GM12865 (cell line): Measurements from ENCODE around the gene CCDC102B.
A peak's percentile ranks its signal among the peaks of the same experiment; 100 is the strongest.

Experiments
- DNase-seq: peaks from one replicate; pipeline ENCODE4 v3.0.0; 2010; ENCODE audit warnings: low read depth
- H3K4me3 ChIP-seq: 2 replicates; pipeline ENCODE4 v1.5.1; 2011; ENCODE audit warnings: mild to moderate bottlenecking, low read depth, low read length, control low read depth
- CTCF ChIP-seq: IDR thresholded peaks from 2 replicates; pipeline ENCODE4 v1.5.1; 2011; ENCODE audit warnings: low read length, control low read depth, low read depth, inconsistent platforms; ENCODE audit not compliant: insufficient read depth; ENCODE audit errors: missing control alignments

The CCDC102B gene

GRCh38 chr18:68840554-68841263 lies 42.8 kb downstream of the CCDC102B start:
- no peak for TF ChIP-seq CTCF
- DNase-seq = no peak
- no peak overlapping the region for H3K4me3 ChIP-seq

GRCh38 chr18:68841301-68841700 lies 43.4 kb downstream of the CCDC102B start:
- H3K4me3 ChIP-seq = no peak overlapping the region
- DNase-seq = no peak
- TF ChIP-seq CTCF = no peak

- DNase-seq = no peak
- H3K4me3 ChIP-seq = no peak overlapping the region
- TF ChIP-seq CTCF = no peak
Observed at GRCh38 chr18:68842951-68843350, 45.1 kb downstream of the CCDC102B start.

GRCh38 chr18:68843473-68844089 lies 45.7 kb downstream of the CCDC102B start:
- TF ChIP-seq CTCF = no peak
- H3K4me3 ChIP-seq = no peak overlapping the region
- DNase-seq = no peak

GRCh38 chr18:68847219-68847837 lies 49.4 kb downstream of the CCDC102B start:
- DNase-seq = peak; percentile 42
- H3K4me3 ChIP-seq = no peak overlapping the region
- TF ChIP-seq CTCF = peak; percentile 53

- H3K4me3 ChIP-seq = no peak overlapping the region
- DNase-seq = no peak
- TF ChIP-seq CTCF = no peak
Observed at GRCh38 chr18:68848242-68848641, 50.4 kb downstream of the CCDC102B start.
